ENCODE data around the gene MACROD2. TPM values are rescaled to one million over a fixed set of nuclear protein-coding genes. Genes with fewer than 3 reads are reported as not detected.

The MACROD2 gene
- total and polyA plus RNA-seq, 2 experiments from 2014 or later: 2.8 to 4.3 TPM

- no peaks in the 10 kb centered on the region for H4K20me1 ChIP-seq (replicated peaks; ENCODE audit: insufficient read depth)
- no peak for TF ChIP-seq ETS1 (IDR thresholded peaks at IDR 0.05)
- no peak for TF ChIP-seq STAT1 (IDR thresholded peaks at IDR 0.05; ENCODE audit: unreplicated experiment)
- TF ChIP-seq ZNF114 (CRISPR knock-in tag; IDR thresholded peaks at IDR 0.05): no peak
- no peak for TF ChIP-seq POLR2AphosphoS5 (IDR thresholded peaks at IDR 0.05; ENCODE audit: low read depth)
- TF ChIP-seq JUNB (IDR thresholded peaks at IDR 0.05; ENCODE audit: unreplicated experiment): no peak
- TF ChIP-seq CTCF (conservative IDR thresholded peaks at IDR 0.05; ENCODE audit: low read depth in 2 of 2): no peak
- TF ChIP-seq EZH2phosphoT487 (IDR thresholded peaks at IDR 0.05; ENCODE audit: unreplicated experiment): no peak
- TF ChIP-seq EZH2 (IDR thresholded peaks at IDR 0.05; ENCODE audit: low read depth, unreplicated experiment): no peak
- TF ChIP-seq NANOG (IDR thresholded peaks at IDR 0.05; ENCODE audit: borderline replicate concordance): no peak
- no peak for TF ChIP-seq CREB1 (CRISPR knock-in tag; IDR thresholded peaks at IDR 0.05; ENCODE audit: low read depth)
- no peak for TF ChIP-seq ZNF462 (CRISPR knock-in tag; IDR thresholded peaks at IDR 0.05)
- no peak for TF ChIP-seq ZNF331 (CRISPR knock-in tag; IDR thresholded peaks at IDR 0.05; ENCODE audit: low read depth)
- TF ChIP-seq REST (IDR thresholded peaks at IDR 0.05; ENCODE audit: unreplicated experiment): no peak
Observed at GRCh38 chr20:15597306-15597705, 1602.0 kb downstream of the MACROD2 start.

More at GRCh38 chr20:15597306-15597705, 1602.0 kb downstream of the MACROD2 start:
- no peak overlapping the region for H3K4me2 ChIP-seq
- no peak for DNase-seq (ENCODE audit: low spot score)
- no peak overlapping the region for H3K27ac Mint-ChIP-seq
- H3K4me1 ChIP-seq (ENCODE audit: insufficient read depth): no peaks in the 10 kb centered on the region
- H3K4me3 ChIP-seq: no peak overlapping the region
- no peaks in the 10 kb centered on the region for H3K4me1 Mint-ChIP-seq
- peaks cover 12% of the 10 kb centered on the region; the same call in 1 of the 2 replicates for H3K9me2 ChIP-seq (ENCODE audit: insufficient read depth)
- H3F3A ChIP-seq (replicated peaks; ENCODE audit: low read depth): no peaks in the 10 kb centered on the region
- no peak overlapping the region for H3K27ac ChIP-seq (ENCODE audit: low read depth)
- H3K27me3 ChIP-seq (ENCODE audit: insufficient read depth): no peaks in the 10 kb centered on the region
- H3K79me2 ChIP-seq (replicated peaks; ENCODE audit: insufficient read depth): no peaks in the 10 kb centered on the region
- no peaks in the 10 kb centered on the region for H3K9me3 Mint-ChIP-seq
- no peak for ATAC-seq
- H2AFZ ChIP-seq: 0 out of 2 replicates have a peak overlapping the region, but pooled peaks have one; percentile 28
- no peak overlapping the region for H3K4me3 Mint-ChIP-seq
- H3K36me3 Mint-ChIP-seq (ENCODE audit: low read depth): no peaks in the 10 kb centered on the region
- no peaks in the 10 kb centered on the region for H3K36me3 ChIP-seq (ENCODE audit: insufficient read depth)
- H3K27me3 Mint-ChIP-seq (ENCODE audit: insufficient read depth, low read depth, poor library complexity): no peaks in the 10 kb centered on the region

All from GM23338 (cell line).